RWPE2 (cell line): ENCODE data around the gene STAT1.

Experiments used
- ATAC-seq: fragments of 200-7000 bp; cut with Tn5 transposase; 3 replicates; pipeline ENCODE4 v1.9.1; 2021; ENCODE audit warnings: low read depth
- DNase-seq: peaks from one replicate; pipeline ENCODE4 v3.0.0-alpha.2; 2020; ENCODE audit warnings: low spot score
- H3K27ac ChIP-seq: fragments of 450-650 bp; 2 replicates; pipeline ENCODE4 v1.5.1; 2017; ENCODE audit warnings: mild to moderate bottlenecking; ENCODE audit not compliant: poor library complexity, severe bottlenecking
- H3K27me3 ChIP-seq: fragments of 250-450 bp; sonication (Bioruptor Pico); 2 replicates; pipeline ENCODE4 v1.5.1; 2021; ENCODE audit warnings: mild to moderate bottlenecking, moderate library complexity; ENCODE audit not compliant: insufficient read depth, poor library complexity, severe bottlenecking
- H3K36me3 ChIP-seq: fragments of 250-450 bp; sonication (Bioruptor Pico); 2 replicates; pipeline ENCODE4 v1.5.1; 2020; ENCODE audit warnings: low read depth, mild to moderate bottlenecking, moderate library complexity
- H3K4me1 ChIP-seq: fragments of 250-450 bp; sonication (Bioruptor Pico); 2 replicates; pipeline ENCODE4 v1.5.1; 2021; ENCODE audit warnings: mild to moderate bottlenecking, moderate library complexity; ENCODE audit not compliant: insufficient read depth, poor library complexity, severe bottlenecking
- H3K4me3 ChIP-seq: fragments of 250-450 bp; sonication (Bioruptor Pico); 2 replicates; pipeline ENCODE4 v1.5.1; 2021; ENCODE audit warnings: mild to moderate bottlenecking, moderate library complexity; ENCODE audit not compliant: severe bottlenecking
- H3K9me3 ChIP-seq: fragments of 250-450 bp; sonication (Bioruptor Pico); 2 replicates; pipeline ENCODE4 v1.5.1; 2021; ENCODE audit warnings: mild to moderate bottlenecking, moderate library complexity; ENCODE audit not compliant: severe bottlenecking
- CTCF ChIP-seq: fragments of 450-650 bp; IDR thresholded peaks from one replicate; pipeline ENCODE4 v1.5.1; 2017; ENCODE audit warnings: mild to moderate bottlenecking, moderate library complexity; ENCODE audit not compliant: poor library complexity, severe bottlenecking

Gene STAT1

DNA sequence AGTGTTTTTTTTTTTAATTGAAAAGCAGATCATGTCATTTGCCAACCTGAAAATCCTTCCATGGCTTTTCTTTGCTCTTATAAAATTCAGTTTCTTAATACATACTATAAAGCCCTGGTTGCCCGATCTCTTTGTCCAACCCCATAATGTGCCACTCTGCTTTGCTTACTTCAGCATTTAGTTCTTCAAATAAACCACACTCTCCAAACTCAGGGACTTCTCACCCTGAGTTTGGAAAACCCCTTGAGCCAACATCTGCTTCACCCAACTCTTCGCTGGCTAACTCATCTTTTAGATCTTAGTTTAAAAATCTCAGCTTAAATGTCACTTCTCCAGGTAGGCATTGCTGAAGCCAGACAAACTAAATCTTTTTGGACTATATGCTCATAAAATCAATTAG lies 1.3 kb upstream of the STAT1 start:
- no peak overlapping the region for H3K4me3 ChIP-seq

DNA sequence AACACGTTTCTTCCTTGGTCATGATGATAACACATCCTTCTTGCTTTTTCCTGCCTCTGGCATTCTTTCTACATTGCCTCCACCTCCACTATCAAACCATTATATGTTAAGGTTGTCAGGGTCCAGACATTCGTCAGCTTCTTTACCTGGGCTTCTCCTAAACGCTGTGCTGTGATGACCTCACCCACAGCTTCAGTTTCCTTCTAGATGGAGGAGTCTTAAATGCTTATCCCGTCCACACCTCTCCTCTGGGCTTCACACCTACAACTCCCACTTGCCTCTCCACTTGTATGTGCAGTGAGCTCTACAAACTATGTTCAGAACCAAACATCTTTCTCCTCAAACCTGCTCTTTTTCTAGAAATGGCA lies 666 bp upstream of the STAT1 start:
- Histone ChIP-seq H3K27me3 (no peaks in the 10 kb centered on the region), H3K9me3 (no peaks in the 10 kb centered on the region), H3K27ac (peak overlapping the region; percentile 42), H3K4me1 (peaks cover 16% of the 10 kb centered on the region), H3K4me3 (peak overlapping the region; percentile 93), H3K36me3 (peaks cover 25% of the 10 kb centered on the region)
- DNase-seq (no peak), ATAC-seq (no peak)
- no peak for TF ChIP-seq CTCF

More for the DNA sequence above, 1.3 kb upstream of the STAT1 start:
- no peak for ATAC-seq
- Histone ChIP-seq H3K27me3 (no peaks in the 10 kb centered on the region), H3K9me3 (no peaks in the 10 kb centered on the region), H3K27ac (no peak overlapping the region), H3K4me1 (peaks cover 18% of the 10 kb centered on the region), H3K36me3 (peaks cover 19% of the 10 kb centered on the region)
- TF ChIP-seq CTCF = no peak
- DNase-seq = no peak

DNA sequence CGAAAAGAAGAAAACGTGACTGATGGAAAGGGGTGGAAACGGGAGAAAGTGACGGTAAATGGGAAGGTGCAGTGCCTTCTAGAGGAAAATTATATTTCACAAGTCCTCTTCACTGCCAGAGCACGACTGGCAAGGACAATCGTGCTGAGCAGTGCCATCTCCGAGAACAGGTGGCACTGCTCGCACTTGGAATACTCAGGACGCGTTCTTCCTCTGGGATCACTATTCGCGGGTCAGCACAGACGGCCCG lies 364 bp downstream of the STAT1 start:
- peaks cover 35% of the 10 kb centered on the region for H3K36me3 ChIP-seq
- TF ChIP-seq CTCF = no peak
- ATAC-seq (no peak), DNase-seq (no peak)
- peak overlapping the region; percentile 42 for H3K27ac ChIP-seq
- H3K4me3 ChIP-seq = peak overlapping the region; percentile 93
- H3K9me3 ChIP-seq = no peaks in the 10 kb centered on the region
- H3K4me1 ChIP-seq = peaks cover 10% of the 10 kb centered on the region
- no peaks in the 10 kb centered on the region for H3K27me3 ChIP-seq

DNA sequence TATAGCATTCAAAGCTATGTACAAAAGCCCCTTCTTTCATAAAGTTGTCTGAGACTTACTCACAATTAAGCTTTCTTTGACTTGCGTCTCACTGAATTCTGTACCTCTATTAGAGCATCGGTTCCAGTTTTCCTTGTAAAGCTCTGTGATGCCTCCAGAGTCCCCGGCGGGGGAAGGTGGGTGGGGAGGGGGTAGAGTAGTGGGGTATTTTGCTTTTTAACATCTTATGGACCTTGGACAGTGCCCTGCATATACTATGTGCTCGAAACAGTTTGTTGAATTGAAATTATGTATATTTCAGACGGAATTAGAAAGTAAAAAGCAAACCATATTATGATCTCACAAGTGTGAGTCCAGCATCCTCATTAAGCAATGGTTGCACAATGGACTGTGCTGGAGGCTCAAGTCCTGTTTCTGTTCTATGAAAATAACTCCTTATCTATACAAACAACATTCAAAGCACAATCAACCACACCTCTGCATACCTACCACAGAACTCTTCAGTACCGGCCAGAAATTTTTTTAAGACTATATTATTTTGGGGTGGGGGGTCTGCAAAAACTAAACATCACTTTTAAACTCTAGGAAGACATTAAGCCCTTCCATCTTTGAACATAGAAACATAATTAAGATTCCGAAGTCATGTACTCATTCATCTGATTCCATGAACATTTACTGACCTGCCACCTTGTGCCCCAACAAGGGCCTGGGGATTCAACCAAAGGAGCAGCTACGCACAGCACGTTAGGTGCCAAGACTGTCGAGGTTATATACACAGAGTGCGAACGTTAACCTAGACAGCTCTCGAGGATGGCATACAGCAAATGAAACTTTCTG lies 908 bp downstream of the STAT1 start:
- Histone ChIP-seq H3K9me3 (no peaks in the 10 kb centered on the region), H3K4me3 (peak overlapping the region; percentile 93), H3K27me3 (no peaks in the 10 kb centered on the region), H3K27ac (peak overlapping the region; percentile 42), H3K4me1 (peaks cover 10% of the 10 kb centered on the region), H3K36me3 (peaks cover 41% of the 10 kb centered on the region)
- DNase-seq (no peak), ATAC-seq (peak; percentile 22)
- TF ChIP-seq CTCF = no peak

GRCh38 chr2:191012346-191012745 lies 1.6 kb downstream of the STAT1 start:
- ATAC-seq (no peak), DNase-seq (no peak)
- Histone ChIP-seq H3K36me3 (peaks cover 48% of the 10 kb centered on the region), H3K4me3 (no peak overlapping the region), H3K9me3 (no peaks in the 10 kb centered on the region), H3K27me3 (no peaks in the 10 kb centered on the region), H3K27ac (no peak overlapping the region), H3K4me1 (peaks cover 10% of the 10 kb centered on the region)
- no peak for TF ChIP-seq CTCF
